Measurements from ENCODE around the gene DENND6B.

DNA sequence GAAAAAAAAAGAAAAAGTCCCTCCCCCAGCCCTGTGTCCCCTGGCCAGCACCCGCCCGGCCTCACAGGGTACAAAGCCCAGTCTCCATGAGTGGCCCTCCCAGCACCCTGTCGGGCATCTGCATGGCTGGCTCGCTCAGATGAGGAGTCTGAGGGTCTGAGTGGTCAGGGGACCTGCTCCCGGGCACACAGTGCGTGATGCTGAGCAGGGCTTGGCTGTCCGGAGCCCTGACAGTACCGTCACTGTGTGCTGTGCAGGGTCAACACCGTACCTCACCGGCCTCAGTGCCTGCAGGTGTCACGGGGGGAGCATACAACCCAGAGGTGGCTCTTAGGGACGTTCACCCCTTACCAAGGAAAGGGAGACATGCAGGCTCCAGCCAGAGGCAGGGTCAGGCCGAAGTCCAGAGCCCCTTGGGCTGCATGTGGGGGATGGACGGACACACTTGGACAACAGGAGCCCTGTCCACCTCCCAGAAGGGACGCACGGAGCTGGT lies 15.8 kb downstream of the DENND6B start:
- TF ChIP-seq, protein P1, sequence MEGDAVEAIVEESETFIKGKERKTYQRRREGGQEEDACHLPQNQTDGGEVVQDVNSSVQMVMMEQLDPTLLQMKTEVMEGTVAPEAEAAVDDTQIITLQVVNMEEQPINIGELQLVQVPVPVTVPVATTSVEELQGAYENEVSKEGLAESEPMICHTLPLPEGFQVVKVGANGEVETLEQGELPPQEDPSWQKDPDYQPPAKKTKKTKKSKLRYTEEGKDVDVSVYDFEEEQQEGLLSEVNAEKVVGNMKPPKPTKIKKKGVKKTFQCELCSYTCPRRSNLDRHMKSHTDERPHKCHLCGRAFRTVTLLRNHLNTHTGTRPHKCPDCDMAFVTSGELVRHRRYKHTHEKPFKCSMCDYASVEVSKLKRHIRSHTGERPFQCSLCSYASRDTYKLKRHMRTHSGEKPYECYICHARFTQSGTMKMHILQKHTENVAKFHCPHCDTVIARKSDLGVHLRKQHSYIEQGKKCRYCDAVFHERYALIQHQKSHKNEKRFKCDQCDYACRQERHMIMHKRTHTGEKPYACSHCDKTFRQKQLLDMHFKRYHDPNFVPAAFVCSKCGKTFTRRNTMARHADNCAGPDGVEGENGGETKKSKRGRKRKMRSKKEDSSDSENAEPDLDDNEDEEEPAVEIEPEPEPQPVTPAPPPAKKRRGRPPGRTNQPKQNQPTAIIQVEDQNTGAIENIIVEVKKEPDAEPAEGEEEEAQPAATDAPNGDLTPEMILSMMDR (IDR thresholded peaks at IDR 0.05; ENCODE audit: low read depth, low read length): no peak
- no peak for TF ChIP-seq EZH2phosphoT487 (IDR thresholded peaks at IDR 0.05; ENCODE audit: low read depth)
